ENCODE measurements around the gene TRIM13. TPM values are rescaled to one million over a fixed set of nuclear protein-coding genes. Genes with fewer than 3 reads are reported as not detected.

Gene TRIM13
- total RNA-seq, 1 donor from 2014 or later, result 26.4 TPM

GRCh38 chr13:49996161-49996915 lies 504 bp upstream of the TRIM13 start:
- no peak for DNase-seq (ENCODE audit: extremely low read depth, low read depth, low spot score)

- no peak for DNase-seq (ENCODE audit: extremely low read depth, low read depth, low spot score)
Measured at GRCh38 chr13:49997955-49998354, 1.1 kb downstream of the TRIM13 start.

GRCh38 chr13:49998714-49999624 lies 2.1 kb downstream of the TRIM13 start:
- DNase-seq (ENCODE audit: extremely low read depth, low read depth, low spot score), result no peak

GRCh38 chr13:50001287-50001686 lies 4.4 kb downstream of the TRIM13 start:
- no peak for DNase-seq (ENCODE audit: extremely low read depth, low read depth, low spot score)

- DNase-seq (ENCODE audit: extremely low read depth, low read depth, low spot score), result no peak
Measured at GRCh38 chr13:50006426-50007135, 9.7 kb downstream of the TRIM13 start.

- no peak for DNase-seq (ENCODE audit: extremely low read depth, low read depth, low spot score)
Measured at GRCh38 chr13:50011461-50011860, 14.6 kb downstream of the TRIM13 start.

- DNase-seq (ENCODE audit: extremely low read depth, low read depth, low spot score), result no peak
Measured at GRCh38 chr13:50012396-50013169, 15.7 kb downstream of the TRIM13 start.

GRCh38 chr13:50014386-50014785 lies 17.5 kb downstream of the TRIM13 start:
- no peak for DNase-seq (ENCODE audit: extremely low read depth, low read depth, low spot score)

- DNase-seq (ENCODE audit: extremely low read depth, low read depth, low spot score), result no peak
Measured at GRCh38 chr13:50015258-50015657, 18.4 kb downstream of the TRIM13 start, which contains the start of gene KCNRG. Gene KCNRG (plus strand): TSS chr13:50015444. CDS start chr13:50015494, 50 bp downstream.

- DNase-seq (ENCODE audit: extremely low read depth, low read depth, low spot score), result no peak
Measured at GRCh38 chr13:50015750-50016149, 18.9 kb downstream of the TRIM13 start.

- DNase-seq (ENCODE audit: extremely low read depth, low read depth, low spot score), result no peak
Measured at GRCh38 chr13:50016444-50016843, 19.6 kb downstream of the TRIM13 start.

GRCh38 chr13:50017819-50018218 lies 21.0 kb downstream of the TRIM13 start:
- no peak for DNase-seq (ENCODE audit: extremely low read depth, low read depth, low spot score)

- DNase-seq (ENCODE audit: extremely low read depth, low read depth, low spot score), result no peak
Measured at GRCh38 chr13:50025436-50025835, 28.6 kb downstream of the TRIM13 start.

GRCh38 chr13:50026788-50027473 lies 30.1 kb downstream of the TRIM13 start:
- DNase-seq (ENCODE audit: extremely low read depth, low read depth, low spot score), result no peak

- no peak for DNase-seq (ENCODE audit: extremely low read depth, low read depth, low spot score)
Measured at GRCh38 chr13:50030315-50030714, 33.5 kb downstream of the TRIM13 start.

- DNase-seq (ENCODE audit: extremely low read depth, low read depth, low spot score), result no peak
Measured at GRCh38 chr13:50033725-50034124, 36.9 kb downstream of the TRIM13 start.

GRCh38 chr13:50037788-50038187 lies 40.9 kb downstream of the TRIM13 start:
- no peak for DNase-seq (ENCODE audit: extremely low read depth, low read depth, low spot score)

- no peak for DNase-seq (ENCODE audit: extremely low read depth, low read depth, low spot score)
Measured at GRCh38 chr13:50038266-50038665, 41.4 kb downstream of the TRIM13 start.

GRCh38 chr13:50052478-50052877 lies 55.6 kb downstream of the TRIM13 start:
- no peak for DNase-seq (ENCODE audit: extremely low read depth, low read depth, low spot score)

- no peak for DNase-seq (ENCODE audit: extremely low read depth, low read depth, low spot score)
Measured at GRCh38 chr13:50053844-50054243, 57.0 kb downstream of the TRIM13 start.
